ENCODE data around the gene KCNQ4.

Gene KCNQ4

GRCh38 chr1:40783001-40783905, at the start of gene KCNQ4:
Gene KCNQ4 (plus strand): TSS chr1:40783787. CDS start chr1:40784094, 307 bp downstream.
- no peak for DNase-seq

- no peak for DNase-seq
These were observed 48.5 kb upstream of the KCNQ4 start for GRCh38 chr1:40734882-40735628.

- no peak for DNase-seq
These were observed 47.5 kb upstream of the KCNQ4 start for GRCh38 chr1:40736085-40736531.

- DNase-seq: no peak
These were observed 44.8 kb upstream of the KCNQ4 start for GRCh38 chr1:40738831-40739230.

GRCh38 chr1:40739455-40740008, 44.1 kb upstream of the KCNQ4 start:
- no peak for DNase-seq

- no peak for DNase-seq
These were observed 43.3 kb upstream of the KCNQ4 start for GRCh38 chr1:40740039-40740996.

- no peak for DNase-seq
These were observed 42.4 kb upstream of the KCNQ4 start for GRCh38 chr1:40740997-40741736.

- no peak for DNase-seq
These were observed 41.1 kb upstream of the KCNQ4 start for GRCh38 chr1:40742363-40743061.

GRCh38 chr1:40743452-40743851, 40.1 kb upstream of the KCNQ4 start:
- no peak for DNase-seq

- no peak for DNase-seq
These were observed 39.7 kb upstream of the KCNQ4 start for GRCh38 chr1:40743860-40744259.

GRCh38 chr1:40745176-40745575, 38.4 kb upstream of the KCNQ4 start:
- no peak for DNase-seq

- no peak for DNase-seq
These were observed 37.1 kb upstream of the KCNQ4 start for GRCh38 chr1:40746344-40747090.

GRCh38 chr1:40748841-40749718, 34.5 kb upstream of the KCNQ4 start:
- no peak for DNase-seq

- DNase-seq: no peak
These were observed 33.8 kb upstream of the KCNQ4 start for GRCh38 chr1:40749817-40750216.

GRCh38 chr1:40750451-40750908, 33.1 kb upstream of the KCNQ4 start:
- no peak for DNase-seq

GRCh38 chr1:40751802-40752201, 31.8 kb upstream of the KCNQ4 start:
- DNase-seq: no peak

GRCh38 chr1:40753142-40753882, 30.3 kb upstream of the KCNQ4 start:
- DNase-seq: no peak

GRCh38 chr1:40754201-40754600, 29.4 kb upstream of the KCNQ4 start:
- DNase-seq: no peak

Measured in SHP77 treated with DMSO at 0.1 percent for 48 hours (cell line).